ENCODE data around the gene SNX20. TPM values are rescaled to one million over a fixed set of nuclear protein-coding genes. Genes with fewer than 3 reads are reported as not detected.

The SNX20 gene
- polyA plus RNA-seq, 3 donors = 0.46 to 0.56 (median 0.54) TPM

DNA sequence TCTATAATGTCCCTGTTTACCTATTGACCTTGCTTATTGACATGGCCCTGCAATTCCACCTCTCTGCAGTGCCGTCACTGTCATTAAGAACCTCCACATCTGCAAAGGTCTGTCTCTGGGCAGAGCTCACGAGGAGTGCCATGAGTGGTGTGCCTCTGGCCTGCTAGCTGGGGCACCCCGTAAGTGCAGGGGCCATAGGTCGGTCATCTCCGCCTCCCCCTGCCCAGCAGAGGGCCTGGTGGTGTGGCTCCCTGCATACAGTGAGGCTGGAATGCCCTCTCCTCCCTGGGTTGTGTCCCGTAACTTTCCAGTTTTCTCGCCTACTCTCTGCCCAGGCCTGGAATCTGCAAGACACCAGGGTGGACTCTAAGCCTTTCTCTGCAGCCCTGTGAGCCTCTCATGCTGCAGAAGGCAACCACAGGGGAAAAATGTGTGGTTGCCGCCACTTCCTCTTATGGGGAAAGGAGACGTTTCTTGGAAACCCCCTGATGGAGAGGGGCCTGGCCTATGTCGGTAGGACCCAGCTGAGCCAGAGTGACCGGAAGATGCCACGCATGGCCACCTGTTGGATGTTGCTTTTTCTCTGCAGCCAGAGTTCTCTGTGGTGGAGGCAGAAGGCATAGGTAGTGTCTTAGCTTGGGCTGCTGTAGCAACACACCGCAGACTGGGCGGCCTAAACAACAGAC lies 2.7 kb upstream of the SNX20 start:
- no peak for DNase-seq (ENCODE audit: low read depth in 3 of 3, low spot score in 2 of 3)

- no peak for DNase-seq (ENCODE audit: low read depth in 3 of 3, low spot score in 2 of 3)
Measured at GRCh38 chr16:50680556-50680893, 587 bp downstream of the SNX20 start.

DNA sequence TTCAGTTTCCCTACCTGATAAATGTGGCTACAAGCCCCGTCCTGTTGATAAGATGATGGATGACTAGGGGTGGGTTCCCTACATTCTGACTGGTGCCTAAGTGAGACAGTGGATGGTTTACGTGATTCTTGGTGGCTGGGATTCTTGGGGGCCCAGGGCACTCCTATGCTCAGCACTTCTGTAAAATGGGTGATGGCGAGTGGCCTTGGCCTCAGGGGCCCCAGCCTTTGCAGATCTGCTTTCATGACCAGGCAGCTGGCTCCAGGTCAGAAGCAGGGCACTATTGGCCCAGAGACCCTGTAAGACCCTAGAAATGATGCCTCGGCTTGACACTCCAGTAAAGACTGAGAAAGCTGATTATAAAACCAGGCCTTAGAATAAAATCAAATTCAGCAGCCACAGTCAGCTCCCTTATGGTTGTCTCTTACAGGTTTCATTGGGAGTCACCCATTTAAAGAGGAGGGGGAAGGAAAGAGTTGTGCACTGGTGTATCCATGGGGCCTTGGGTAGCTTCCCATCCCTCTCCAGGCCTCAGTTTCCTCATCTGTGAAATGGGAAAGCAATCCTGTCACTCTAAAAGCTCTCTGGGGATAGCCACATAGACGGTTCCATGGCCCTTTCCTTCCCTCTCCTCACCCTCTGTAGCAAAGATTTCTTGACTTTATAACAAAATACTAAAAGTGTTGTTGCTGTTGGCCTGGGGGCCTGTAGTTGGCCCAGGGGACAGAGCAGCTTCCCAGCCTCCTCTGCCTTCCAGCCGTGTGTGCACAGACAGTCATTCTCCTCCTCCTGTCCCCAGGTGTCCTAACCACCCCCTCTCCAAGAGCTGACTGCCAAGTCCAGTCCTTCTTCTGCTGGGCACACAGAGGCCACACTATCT lies 1.2 kb downstream of the SNX20 start:
- DNase-seq (ENCODE audit: low read depth in 3 of 3, low spot score in 2 of 3) = no peak

DNA sequence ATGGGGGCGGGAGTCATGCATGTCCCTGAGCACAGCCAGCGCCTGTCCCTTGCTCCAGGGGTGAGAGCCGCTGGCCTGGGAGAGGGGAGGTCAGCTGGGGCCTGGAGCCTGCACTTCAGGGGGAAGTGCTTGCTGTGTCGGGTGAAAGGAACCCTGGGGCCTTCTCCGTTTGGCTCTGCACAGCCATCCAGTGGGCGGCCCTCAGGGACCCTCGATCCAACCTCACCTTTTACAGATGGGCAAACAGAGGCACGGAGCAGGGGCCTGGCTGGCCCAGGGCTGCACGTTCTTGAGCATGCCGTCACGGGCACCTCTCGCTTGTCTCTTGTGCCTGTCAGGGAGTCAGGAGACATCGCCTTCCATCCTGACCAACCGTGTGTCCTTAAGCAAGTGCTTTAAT lies 1.8 kb downstream of the SNX20 start:
- no peak for DNase-seq (ENCODE audit: low read depth in 3 of 3, low spot score in 2 of 3)

- no peak for DNase-seq (ENCODE audit: low read depth in 3 of 3, low spot score in 2 of 3)
Measured at GRCh38 chr16:50678531-50678930, 2.6 kb downstream of the SNX20 start.

DNA sequence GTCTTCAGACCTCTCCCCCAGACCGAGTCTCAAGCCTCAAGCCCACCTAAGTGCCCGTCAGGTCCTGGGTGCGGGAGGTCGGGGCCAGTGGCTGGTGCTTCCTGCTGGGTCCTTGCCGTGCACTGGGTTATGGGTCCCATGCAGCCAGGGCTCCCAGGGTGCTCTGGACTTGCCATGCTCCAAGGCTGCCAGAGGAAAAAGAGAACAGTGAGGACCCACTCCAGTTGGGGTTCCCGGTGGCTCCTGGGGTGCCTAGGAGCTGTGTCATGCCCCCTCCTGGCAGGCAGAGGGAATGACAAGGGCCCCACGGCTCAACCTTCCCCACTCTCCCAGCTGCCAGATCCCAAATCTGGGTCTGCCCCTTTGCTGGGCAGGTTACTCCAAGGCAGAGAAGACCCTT lies 3.8 kb downstream of the SNX20 start:
- no peak for DNase-seq (ENCODE audit: low read depth in 3 of 3, low spot score in 2 of 3)

- DNase-seq (ENCODE audit: low read depth in 3 of 3, low spot score in 2 of 3) = no peak
Measured at GRCh38 chr16:50676684-50677225, 4.4 kb downstream of the SNX20 start.

DNA sequence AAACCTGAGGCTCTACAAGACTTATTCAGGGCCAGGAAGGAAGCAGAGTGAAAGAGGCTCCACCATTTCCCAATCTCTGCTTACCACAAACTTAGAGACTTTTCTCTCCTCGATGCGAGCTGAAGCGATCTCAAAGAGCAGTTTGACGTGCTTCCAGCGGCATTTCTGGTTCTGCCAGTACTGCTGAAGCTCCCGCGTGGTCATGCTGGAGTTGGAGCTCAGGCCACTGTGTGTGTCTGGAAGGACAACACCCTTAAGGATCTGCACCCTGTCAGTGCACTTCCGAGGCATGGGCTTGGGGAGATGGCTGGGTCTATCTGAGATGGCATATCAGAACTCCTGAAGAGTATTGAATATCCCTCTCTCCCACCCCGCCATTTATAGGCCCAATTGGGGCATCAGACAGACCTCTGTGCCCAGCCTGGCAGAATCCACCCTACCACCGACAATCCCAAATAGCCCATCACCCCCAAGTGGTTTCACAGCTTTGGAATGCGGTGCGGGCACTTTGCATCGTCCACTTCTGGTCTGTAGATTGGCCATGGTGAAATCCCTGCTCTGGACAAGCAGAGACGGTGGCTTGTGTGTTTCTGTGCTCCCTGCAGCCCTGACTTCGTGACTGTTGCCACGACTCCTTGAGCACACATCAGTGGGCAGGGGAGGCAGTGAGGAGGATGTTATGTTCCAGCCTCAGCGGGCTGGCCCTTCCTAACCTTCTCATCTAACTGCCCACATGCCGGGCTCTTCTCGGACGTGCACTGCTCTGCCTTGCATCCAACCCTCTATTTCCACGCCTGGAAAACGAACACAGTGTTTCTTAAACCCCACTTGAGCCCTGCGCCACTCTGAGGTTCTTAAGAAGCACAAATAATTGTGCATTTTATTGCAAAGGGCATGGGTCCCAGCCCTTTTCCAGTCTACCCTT lies 5.2 kb downstream of the SNX20 start:
- no peak for DNase-seq (ENCODE audit: low read depth in 3 of 3, low spot score in 2 of 3)

DNA sequence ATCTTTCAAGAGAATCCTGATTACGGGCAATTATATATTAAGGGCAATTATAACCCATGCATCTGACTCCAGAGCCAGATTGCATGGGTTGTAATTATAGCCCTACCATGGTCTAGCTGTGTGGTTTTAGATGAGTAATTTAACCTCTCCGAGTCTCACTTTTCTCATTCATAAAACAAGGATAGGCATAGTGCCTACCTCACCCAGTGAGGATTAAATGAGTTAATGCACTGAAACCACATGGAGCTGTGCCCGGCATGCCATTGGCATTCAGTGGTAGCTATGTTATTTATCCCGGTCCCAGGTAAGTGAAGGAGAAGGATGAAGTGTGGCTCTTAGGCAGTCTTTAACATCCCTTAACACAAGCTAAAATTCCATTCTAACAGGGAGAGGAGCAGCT lies 6.3 kb downstream of the SNX20 start:
- no peak for DNase-seq (ENCODE audit: low read depth in 3 of 3, low spot score in 2 of 3)

- DNase-seq (ENCODE audit: low read depth in 3 of 3, low spot score in 2 of 3) = no peak
Measured at GRCh38 chr16:50673496-50674275, 7.4 kb downstream of the SNX20 start.

DNA sequence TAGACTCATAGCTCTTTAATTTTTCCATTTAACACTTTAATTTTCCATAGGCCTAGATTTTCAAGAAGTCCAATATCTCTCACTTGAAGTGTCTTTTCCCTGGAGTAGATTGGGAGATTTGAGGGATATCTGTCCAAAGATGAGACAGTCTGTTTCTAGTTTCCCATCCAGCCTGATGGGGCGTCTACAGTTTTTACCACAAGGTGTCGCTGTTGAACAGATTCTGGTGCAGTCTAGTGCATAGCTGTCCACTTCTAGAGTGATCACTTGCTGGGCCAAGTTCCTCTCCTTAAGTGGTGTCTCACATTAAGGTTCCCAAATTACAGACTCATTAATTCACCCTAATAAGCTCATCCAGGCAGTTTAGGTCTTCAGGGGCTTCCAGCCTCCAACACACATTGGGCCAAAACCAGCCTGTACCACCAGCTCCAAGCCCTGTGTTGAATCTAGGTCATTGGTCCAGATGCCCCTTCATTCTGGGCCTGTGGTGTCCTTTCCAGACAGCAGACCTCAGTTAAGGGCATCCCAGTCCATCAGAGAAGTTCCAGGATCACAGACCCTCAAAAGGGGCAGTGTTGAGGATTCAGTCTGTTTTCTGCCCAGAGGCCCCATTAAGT lies 9.4 kb downstream of the SNX20 start:
- DNase-seq (ENCODE audit: low read depth in 3 of 3, low spot score in 2 of 3) = no peak

DNA sequence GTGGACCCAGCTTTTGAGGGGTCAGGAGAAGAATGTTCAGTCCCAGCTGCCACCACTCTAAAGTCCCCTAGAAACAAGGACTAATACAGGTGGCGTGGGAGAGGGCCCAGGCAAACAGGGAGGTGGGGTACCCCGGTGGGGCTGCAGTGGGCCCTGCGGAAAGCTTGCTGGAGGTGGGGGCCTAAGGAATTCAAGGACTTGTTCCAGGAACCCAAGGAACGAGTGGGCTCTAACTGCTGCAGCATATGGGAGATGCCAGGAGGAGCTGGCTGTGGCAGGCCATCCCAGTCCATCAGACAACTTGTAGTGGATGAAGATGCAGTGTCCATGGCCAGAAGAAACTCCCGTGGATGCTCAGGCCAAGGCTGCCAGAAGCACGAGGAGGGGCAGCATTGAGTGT lies 10.6 kb downstream of the SNX20 start:
- DNase-seq (ENCODE audit: low read depth in 3 of 3, low spot score in 2 of 3) = no peak

DNA sequence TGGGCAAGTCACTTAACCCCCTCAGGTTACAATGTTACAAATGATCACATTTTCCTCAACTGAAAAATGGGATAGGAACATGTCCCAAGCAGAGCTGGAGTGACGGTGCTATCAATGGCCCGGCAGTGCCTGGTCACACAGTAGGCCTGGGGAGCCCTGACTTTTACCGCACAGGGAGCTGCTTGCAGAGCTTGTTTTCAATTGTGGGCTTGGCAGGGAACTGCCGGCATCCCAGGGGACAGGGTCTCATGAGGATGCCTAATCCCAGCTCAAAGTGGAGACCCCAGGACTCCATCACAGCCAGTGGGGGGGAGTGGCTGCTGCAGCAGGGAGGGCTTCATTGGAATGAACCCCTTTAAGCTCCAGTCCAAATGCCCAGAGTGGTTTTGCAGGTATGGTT lies 11.4 kb downstream of the SNX20 start:
- DNase-seq (ENCODE audit: low read depth in 3 of 3, low spot score in 2 of 3) = no peak

DNA sequence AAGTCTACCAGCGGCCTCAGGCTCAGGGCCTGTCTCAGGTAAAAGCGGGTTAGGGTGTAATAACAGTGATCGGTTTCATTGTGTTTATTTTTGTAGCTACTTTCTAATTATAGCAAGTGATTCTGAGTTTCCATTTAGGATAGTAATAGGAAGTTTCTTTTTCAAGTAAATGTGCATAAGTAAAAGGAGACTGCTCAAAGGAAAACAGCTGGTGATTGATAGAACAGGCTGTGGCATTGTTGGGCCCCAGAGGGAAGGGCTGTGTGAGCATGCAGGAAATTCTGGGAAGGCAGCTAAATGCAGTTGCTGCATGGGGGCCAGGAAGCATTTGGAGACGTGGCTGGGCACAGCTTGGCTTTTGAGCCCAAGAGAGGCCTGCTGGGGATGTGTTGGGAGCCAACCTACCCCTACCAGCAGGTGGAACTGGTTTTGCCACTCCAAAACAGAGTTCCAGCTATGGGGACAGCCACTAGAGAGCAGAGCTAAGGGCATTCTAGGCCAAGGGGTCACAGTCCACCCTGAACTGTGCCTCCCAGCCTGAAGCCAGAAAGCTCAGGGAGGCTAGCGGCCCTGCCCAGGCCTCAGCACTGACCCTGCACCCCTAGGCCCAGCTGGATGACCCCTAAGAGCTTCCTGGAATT lies 12.6 kb downstream of the SNX20 start:
- no peak for DNase-seq (ENCODE audit: low read depth in 3 of 3, low spot score in 2 of 3)

- no peak for DNase-seq (ENCODE audit: low read depth in 3 of 3, low spot score in 2 of 3)
Measured at GRCh38 chr16:50667497-50668367, 13.4 kb downstream of the SNX20 start.

DNA sequence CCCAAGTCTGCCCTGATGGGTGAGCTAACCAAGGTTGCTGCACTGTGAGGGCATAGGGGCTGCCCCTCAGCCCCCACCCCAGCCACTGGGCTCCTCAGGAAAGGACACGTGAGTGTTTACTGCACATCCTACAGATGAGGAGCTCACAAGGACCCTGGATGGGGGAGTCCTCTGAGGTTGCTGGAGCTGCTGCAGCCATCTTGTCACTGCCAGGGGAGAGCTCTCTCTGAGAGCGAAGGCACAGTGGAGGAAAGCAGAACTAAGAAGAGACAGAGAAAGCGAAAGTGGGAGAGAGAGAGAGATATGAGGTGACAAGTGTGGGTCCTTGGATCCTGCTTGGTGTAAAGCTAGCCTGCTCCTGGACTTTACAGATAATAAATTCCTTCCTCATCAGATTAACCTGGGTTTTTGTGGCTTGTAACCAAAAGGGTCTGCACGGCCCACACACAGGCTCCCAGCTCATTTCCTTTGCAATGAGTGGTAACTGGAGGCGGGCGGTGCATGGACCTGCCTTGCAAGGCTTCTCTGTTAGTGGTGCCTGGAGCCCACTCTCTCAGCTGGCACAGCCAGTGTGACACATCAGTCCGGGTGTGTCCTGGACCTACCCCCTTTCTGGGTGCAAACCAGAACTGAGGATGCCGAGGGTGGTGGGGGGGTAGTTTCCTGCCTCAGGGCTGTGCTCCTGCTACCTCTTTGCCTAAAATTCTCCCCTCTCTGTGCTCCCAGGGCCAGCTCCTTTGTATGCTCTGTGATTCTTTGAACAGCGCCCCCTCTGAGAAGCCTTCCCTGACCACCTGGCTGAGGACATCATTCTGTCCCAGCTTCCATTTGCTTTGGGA lies 14.2 kb downstream of the SNX20 start:
- DNase-seq (ENCODE audit: low read depth in 3 of 3, low spot score in 2 of 3) = no peak

GRCh38 chr16:50665128-50665878 lies 15.8 kb downstream of the SNX20 start:
- peak; percentile 54 to 74 (median 57) for DNase-seq (ENCODE audit: low read depth in 3 of 3, low spot score in 2 of 3)

All from right renal cortex interstitium (tissue), 3 donors.